Gastroesophageal sphincter (tissue), 4 donors: Measurements from ENCODE around the gene C9orf85. TPM values are rescaled to one million over a fixed set of nuclear protein-coding genes. Genes with fewer than 3 reads are reported as not detected.

Experiments used
- ATAC-seq: fragments of 150-250 bp; one replicate; pipeline ENCODE4 v1.9.1; 2016; ENCODE audit warnings: mild to moderate bottlenecking, moderate library complexity
- H3K27ac ChIP-seq, 4 donors: fragments of 200-600 bp; sonication (generic) in 3 of 4; 1 replicate in 3 of 4; 2 replicates in 1 of 4; pipeline ENCODE4 v1.5.1; 2016 to 2019
- H3K27me3 ChIP-seq: fragments of 200-600 bp; sonication (generic); one replicate; pipeline ENCODE4 v1.5.1; 2019
- H3K36me3 ChIP-seq, 2 donors: fragments of 200-600 bp; sonication (generic); one replicate each; pipeline ENCODE4 v1.5.1; 2019; ENCODE audit warnings: control low read depth in 1 of 2
- H3K4me1 ChIP-seq, 3 donors: fragments of 200-600 bp; sonication (generic); 1 replicate in 2 of 3; 2 replicates in 1 of 3; pipeline ENCODE4 v1.5.1; 2016 to 2019; ENCODE audit warnings: control low read depth in 2 of 3
- H3K4me3 ChIP-seq, 2 donors: fragments of 200-600 bp; sonication (generic); one replicate each; pipeline ENCODE4 v1.5.1; 2019; ENCODE audit warnings: mild to moderate bottlenecking in 1 of 2, moderate library complexity in 1 of 2
- H3K9me3 ChIP-seq, 3 donors: fragments of 200-600 bp; sonication (generic); one replicate each; pipeline ENCODE4 v1.5.1; 2017 to 2019; ENCODE audit warnings: control low read depth in 2 of 3
- EP300 ChIP-seq: sonication (generic); formaldehyde crosslinking; IDR thresholded peaks from one replicate; pipeline ENCODE4 v1.6.1; 2017; ENCODE audit warnings: antibody characterized with exemption, mild to moderate bottlenecking
- POLR2A ChIP-seq, 2 donors: fragments of 450-650 bp; IDR thresholded peaks; one replicate each; pipeline ENCODE4 v1.6.1; 2017; ENCODE audit warnings: antibody characterized with exemption in 2 of 2, mild to moderate bottlenecking in 2 of 2, moderate library complexity in 1 of 2
- POLR2AphosphoS5 ChIP-seq: sonication (generic); formaldehyde crosslinking; IDR thresholded peaks from one replicate; pipeline ENCODE4 v1.6.1; 2017; ENCODE audit warnings: antibody characterized with exemption
- WGBS, 2 donors: methylation state at CpG; one replicate each; pipeline ENCODE4 v1.1.5; 2018; ENCODE audit warnings: low coverage in 1 of 2; 5-methylcytosine and 5-hydroxymethylcytosine counted together
- total RNA-seq, 4 donors: library from RNA; depleted of rRNA; stranded (reverse); fragments of >200 nt; gene quantifications; one replicate each; pipeline ENCODE4 v1.1.0, GENCODE V29; 2016
- TF ChIP-seq, protein P1 (sequence below), 4 experiments: fragments of 200-600 bp in 2 of 4; fragments of 450-650 bp in 2 of 4; sonication (generic) in 1 of 4; IDR thresholded peaks; one replicate each; pipeline ENCODE4 v1.5.1; 2017 to 2019; ENCODE audit warnings: antibody characterized with exemption in 4 of 4, mild to moderate bottlenecking in 2 of 4, moderate library complexity in 2 of 4

Gene C9orf85
- total RNA-seq, 4 donors from 2014 or later: 9.8 to 14.6 (median 11.9) TPM

- no peaks in the 10 kb centered on the region for H3K4me1 ChIP-seq
- no peak for ATAC-seq
- no peak overlapping the region for H3K27ac ChIP-seq
- H3K36me3 ChIP-seq: peaks cover 0 to 30% of the 10 kb centered on the region in 2 donors
- TF ChIP-seq POLR2A (IDR thresholded peaks at IDR 0.05): no peak
- TF ChIP-seq, protein P1, sequence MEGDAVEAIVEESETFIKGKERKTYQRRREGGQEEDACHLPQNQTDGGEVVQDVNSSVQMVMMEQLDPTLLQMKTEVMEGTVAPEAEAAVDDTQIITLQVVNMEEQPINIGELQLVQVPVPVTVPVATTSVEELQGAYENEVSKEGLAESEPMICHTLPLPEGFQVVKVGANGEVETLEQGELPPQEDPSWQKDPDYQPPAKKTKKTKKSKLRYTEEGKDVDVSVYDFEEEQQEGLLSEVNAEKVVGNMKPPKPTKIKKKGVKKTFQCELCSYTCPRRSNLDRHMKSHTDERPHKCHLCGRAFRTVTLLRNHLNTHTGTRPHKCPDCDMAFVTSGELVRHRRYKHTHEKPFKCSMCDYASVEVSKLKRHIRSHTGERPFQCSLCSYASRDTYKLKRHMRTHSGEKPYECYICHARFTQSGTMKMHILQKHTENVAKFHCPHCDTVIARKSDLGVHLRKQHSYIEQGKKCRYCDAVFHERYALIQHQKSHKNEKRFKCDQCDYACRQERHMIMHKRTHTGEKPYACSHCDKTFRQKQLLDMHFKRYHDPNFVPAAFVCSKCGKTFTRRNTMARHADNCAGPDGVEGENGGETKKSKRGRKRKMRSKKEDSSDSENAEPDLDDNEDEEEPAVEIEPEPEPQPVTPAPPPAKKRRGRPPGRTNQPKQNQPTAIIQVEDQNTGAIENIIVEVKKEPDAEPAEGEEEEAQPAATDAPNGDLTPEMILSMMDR (IDR thresholded peaks at IDR 0.05): peak in 1 of 4 experiments; percentile 22
- no peak overlapping the region for H3K4me3 ChIP-seq
- no peaks in the 10 kb centered on the region for H3K9me3 ChIP-seq
- H3K27me3 ChIP-seq: no peaks in the 10 kb centered on the region
Observed at GRCh38 chr9:71975833-71976232, 64.4 kb downstream of the C9orf85 start.

- H3K9me3 ChIP-seq: no peaks in the 10 kb centered on the region
- no peaks in the 10 kb centered on the region for H3K4me1 ChIP-seq
- TF ChIP-seq POLR2AphosphoS5: no peak
- TF ChIP-seq POLR2A (IDR thresholded peaks at IDR 0.05): no peak
- TF ChIP-seq, protein P1 (IDR thresholded peaks at IDR 0.05): no peak
- no peak for TF ChIP-seq EP300
- no peak for ATAC-seq
- no peaks in the 10 kb centered on the region for H3K27me3 ChIP-seq
- H3K36me3 ChIP-seq: peaks cover 0 to 25% of the 10 kb centered on the region in 2 donors
- 70 to 75% methylated on average over 2 to 3 of the region's 3 CpGs for WGBS, 2 donors
- H3K4me3 ChIP-seq: no peak overlapping the region
- no peak overlapping the region for H3K27ac ChIP-seq
Observed at GRCh38 chr9:71977003-71977402, 65.6 kb downstream of the C9orf85 start.

- WGBS, 2 donors: 40 to 48% methylated on average over 5 of the region's 5 CpGs
- H3K27ac ChIP-seq: no peak overlapping the region
- ATAC-seq: no peak
- no peaks in the 10 kb centered on the region for H3K27me3 ChIP-seq
- H3K36me3 ChIP-seq: peaks cover 0 to 11% of the 10 kb centered on the region in 2 donors
- H3K9me3 ChIP-seq: no peaks in the 10 kb centered on the region
- TF ChIP-seq POLR2AphosphoS5 (no peak), EP300 (no peak), POLR2A (IDR thresholded peaks at IDR 0.05) (no peak)
- TF ChIP-seq, protein P1 (IDR thresholded peaks at IDR 0.05): no peak
- no peaks in the 10 kb centered on the region for H3K4me1 ChIP-seq
- H3K4me3 ChIP-seq: no peak overlapping the region
Observed at GRCh38 chr9:71980266-71981190, 69.1 kb downstream of the C9orf85 start.

- Histone ChIP-seq H3K36me3 (peaks cover 0 to 11% of the 10 kb centered on the region in 2 donors), H3K4me3 (no peak overlapping the region), H3K4me1 (no peaks in the 10 kb centered on the region), H3K27me3 (no peaks in the 10 kb centered on the region), H3K9me3 (no peaks in the 10 kb centered on the region), H3K27ac (no peak overlapping the region)
- ATAC-seq: no peak
- TF ChIP-seq POLR2AphosphoS5 (no peak), POLR2A (IDR thresholded peaks at IDR 0.05) (no peak), EP300 (no peak)
- TF ChIP-seq, protein P1 (IDR thresholded peaks at IDR 0.05): no peak
- 67 to 93% methylated on average over 2 of the region's 2 CpGs for WGBS, 2 donors
Observed at GRCh38 chr9:71981944-71982343, 70.5 kb downstream of the C9orf85 start.

- H3K27ac ChIP-seq: no peak overlapping the region
Observed at GRCh38 chr9:71984403-71984802, 73.0 kb downstream of the C9orf85 start.

More at GRCh38 chr9:71984403-71984802, 73.0 kb downstream of the C9orf85 start:
- no peak for TF ChIP-seq POLR2AphosphoS5
- no peak for TF ChIP-seq POLR2A (IDR thresholded peaks at IDR 0.05)
- no peak for TF ChIP-seq EP300
- TF ChIP-seq, protein P1 (IDR thresholded peaks at IDR 0.05): no peak
- no peak overlapping the region for H3K4me3 ChIP-seq
- no peaks in the 10 kb centered on the region for H3K27me3 ChIP-seq
- WGBS, 2 donors: 58 to 60% methylated on average over 1 to 2 of the region's 2 CpGs
- H3K9me3 ChIP-seq: no peaks in the 10 kb centered on the region
- no peak for ATAC-seq
- H3K4me1 ChIP-seq: no peaks in the 10 kb centered on the region
- H3K36me3 ChIP-seq: peaks cover 0 to 11% of the 10 kb centered on the region in 2 donors
